DND-41 (cell line): Measurements from ENCODE around the gene LBHD2.

Source experiments
- ATAC-seq: fragments of 200-7000 bp; cut with Tn5 transposase; 3 replicates; pipeline ENCODE4 v1.9.1; 2021; ENCODE audit warnings: low read depth; ENCODE audit not compliant: insufficient read depth
- DNase-seq: peaks from one replicate; pipeline ENCODE4 v3.0.0-alpha.2; 2020
- H2AFZ ChIP-seq: 2 replicates; pipeline ENCODE4 v1.6.0; 2012; ENCODE audit warnings: low read depth, low read length
- H3K27ac ChIP-seq: 2 replicates; pipeline ENCODE4 v1.5.1; 2012; ENCODE audit warnings: low read length, inconsistent platforms
- H3K27me3 ChIP-seq: fragments of 200-600 bp; sonication (generic); 2 replicates; pipeline ENCODE4 v1.6.0; 2012; ENCODE audit warnings: low read length, mild to moderate bottlenecking, inconsistent platforms; ENCODE audit not compliant: insufficient read depth, poor library complexity
- H3K36me3 ChIP-seq: 2 replicates; pipeline ENCODE4 v1.5.1; 2012; ENCODE audit warnings: low read length, inconsistent platforms; ENCODE audit not compliant: insufficient read depth
- H3K4me1 ChIP-seq: 2 replicates; pipeline ENCODE4 v1.5.1; 2012; ENCODE audit warnings: mild to moderate bottlenecking, low read length; ENCODE audit not compliant: insufficient read depth
- H3K4me2 ChIP-seq: 2 replicates; pipeline ENCODE4 v1.6.0; 2012; ENCODE audit warnings: mild to moderate bottlenecking, moderate library complexity, low read length, inconsistent platforms; ENCODE audit not compliant: insufficient read depth
- H3K4me3 ChIP-seq, 2 experiments: fragments of 200-600 bp in 1 of 2; shearing (Covaris generic) in 1 of 2; 2 replicates each; pipeline ENCODE4 v1.5.1; 2012 to 2016; ENCODE audit warnings: inconsistent platforms in 2 of 2, low read length in 2 of 2, mild to moderate bottlenecking in 2 of 2, low read depth in 1 of 2, moderate library complexity in 1 of 2
- H3K79me2 ChIP-seq: 2 replicates; pipeline ENCODE4 v1.6.0; 2012; ENCODE audit warnings: low read length, inconsistent platforms; ENCODE audit not compliant: insufficient read depth
- H3K9ac ChIP-seq: 2 replicates; pipeline ENCODE4 v1.6.0; 2012; ENCODE audit warnings: low read depth, mild to moderate bottlenecking, inconsistent platforms, low read length, moderate library complexity
- H3K9me3 ChIP-seq: 2 replicates; pipeline ENCODE4 v1.5.1; 2012; ENCODE audit warnings: low read length, moderate library complexity, mild to moderate bottlenecking, inconsistent platforms; ENCODE audit not compliant: insufficient read depth, severe bottlenecking
- H4K20me1 ChIP-seq: 2 replicates; pipeline ENCODE4 v1.6.0; 2012; ENCODE audit warnings: low read length; ENCODE audit not compliant: insufficient read depth
- EZH2 ChIP-seq: IDR thresholded peaks from 3 replicates; pipeline ENCODE4 v1.6.1; 2012; ENCODE audit warnings: borderline replicate concordance, low read depth, mild to moderate bottlenecking, moderate library complexity, low read length, inconsistent platforms; ENCODE audit not compliant: severe bottlenecking
- TF ChIP-seq, protein P1 (sequence below): IDR thresholded peaks from 2 replicates; pipeline ENCODE4 v1.5.1; 2012; ENCODE audit warnings: borderline replicate concordance, low read length, moderate library complexity, mild to moderate bottlenecking; ENCODE audit not compliant: poor library complexity, severe bottlenecking; ENCODE audit errors: extremely low read depth

LBHD2 gene

DNA sequence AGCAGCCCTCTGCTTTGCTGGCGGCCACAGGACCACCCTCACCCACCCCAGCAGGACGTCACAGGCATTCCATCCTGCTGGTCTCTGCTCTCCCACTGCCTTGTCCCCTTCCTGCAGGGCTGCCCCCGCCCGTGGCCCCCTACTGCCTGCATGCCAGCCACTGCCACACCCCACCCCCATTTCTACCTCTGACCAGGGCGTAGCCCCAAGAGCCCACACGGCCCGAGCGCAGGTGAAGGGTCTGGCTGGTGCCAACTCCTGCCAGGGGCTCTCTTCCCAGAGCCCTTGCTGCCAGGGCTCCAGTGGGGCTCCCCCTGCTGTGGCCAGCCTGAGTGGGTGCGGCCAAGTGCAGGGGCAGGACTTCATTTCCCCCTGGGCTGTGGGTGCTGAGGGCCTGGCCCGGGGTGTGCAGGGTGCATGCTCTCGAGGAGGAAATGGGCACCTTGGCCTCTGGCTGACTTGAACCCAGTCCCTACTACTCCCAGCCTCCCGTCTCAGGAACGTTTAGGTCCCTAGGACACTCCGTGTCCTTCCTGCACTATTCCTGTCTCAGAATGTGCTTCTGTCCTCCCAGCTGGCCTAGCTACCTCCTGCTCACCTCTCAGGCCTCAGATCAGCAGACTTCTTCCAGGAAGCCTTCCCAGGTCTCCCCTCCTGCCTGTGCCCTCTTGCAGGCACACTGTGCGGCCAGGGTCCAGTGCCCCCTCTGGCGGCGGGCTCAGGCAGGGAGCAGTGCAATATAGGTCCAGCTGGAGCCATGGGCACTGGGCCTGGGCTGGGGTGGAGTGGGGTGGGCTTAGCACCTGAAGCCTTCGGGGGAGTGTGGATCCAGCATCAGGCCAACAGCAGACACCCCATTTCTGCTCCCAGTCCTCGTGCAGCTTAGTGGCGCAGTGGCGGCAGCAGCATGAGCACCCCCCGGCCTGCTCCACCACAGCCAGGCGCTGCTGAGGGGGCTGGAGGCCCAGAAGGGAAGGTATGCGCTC lies 1.4 kb downstream of the LBHD2 start:
- H3K9ac ChIP-seq, result no peak overlapping the region
- no peak for TF ChIP-seq EZH2
- TF ChIP-seq, protein P1, sequence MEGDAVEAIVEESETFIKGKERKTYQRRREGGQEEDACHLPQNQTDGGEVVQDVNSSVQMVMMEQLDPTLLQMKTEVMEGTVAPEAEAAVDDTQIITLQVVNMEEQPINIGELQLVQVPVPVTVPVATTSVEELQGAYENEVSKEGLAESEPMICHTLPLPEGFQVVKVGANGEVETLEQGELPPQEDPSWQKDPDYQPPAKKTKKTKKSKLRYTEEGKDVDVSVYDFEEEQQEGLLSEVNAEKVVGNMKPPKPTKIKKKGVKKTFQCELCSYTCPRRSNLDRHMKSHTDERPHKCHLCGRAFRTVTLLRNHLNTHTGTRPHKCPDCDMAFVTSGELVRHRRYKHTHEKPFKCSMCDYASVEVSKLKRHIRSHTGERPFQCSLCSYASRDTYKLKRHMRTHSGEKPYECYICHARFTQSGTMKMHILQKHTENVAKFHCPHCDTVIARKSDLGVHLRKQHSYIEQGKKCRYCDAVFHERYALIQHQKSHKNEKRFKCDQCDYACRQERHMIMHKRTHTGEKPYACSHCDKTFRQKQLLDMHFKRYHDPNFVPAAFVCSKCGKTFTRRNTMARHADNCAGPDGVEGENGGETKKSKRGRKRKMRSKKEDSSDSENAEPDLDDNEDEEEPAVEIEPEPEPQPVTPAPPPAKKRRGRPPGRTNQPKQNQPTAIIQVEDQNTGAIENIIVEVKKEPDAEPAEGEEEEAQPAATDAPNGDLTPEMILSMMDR, result no peak
- H3K4me3 ChIP-seq, result no peak overlapping the region
- no peaks in the 10 kb centered on the region for H3K27me3 ChIP-seq
- peaks cover 8% of the 10 kb centered on the region for H4K20me1 ChIP-seq
- no peak overlapping the region for H3K4me2 ChIP-seq
- no peaks in the 10 kb centered on the region for H3K9me3 ChIP-seq
- no peak overlapping the region for H3K27ac ChIP-seq
- H2AFZ ChIP-seq, result no peak overlapping the region
- DNase-seq (no peak), ATAC-seq (no peak)
- H3K4me1 ChIP-seq, result 0 out of 2 replicates have a peak, but pooled peaks cover 2% of the 10 kb centered on the region
- H3K79me2 ChIP-seq, result no peaks in the 10 kb centered on the region
- H3K36me3 ChIP-seq, result no peaks in the 10 kb centered on the region

DNA sequence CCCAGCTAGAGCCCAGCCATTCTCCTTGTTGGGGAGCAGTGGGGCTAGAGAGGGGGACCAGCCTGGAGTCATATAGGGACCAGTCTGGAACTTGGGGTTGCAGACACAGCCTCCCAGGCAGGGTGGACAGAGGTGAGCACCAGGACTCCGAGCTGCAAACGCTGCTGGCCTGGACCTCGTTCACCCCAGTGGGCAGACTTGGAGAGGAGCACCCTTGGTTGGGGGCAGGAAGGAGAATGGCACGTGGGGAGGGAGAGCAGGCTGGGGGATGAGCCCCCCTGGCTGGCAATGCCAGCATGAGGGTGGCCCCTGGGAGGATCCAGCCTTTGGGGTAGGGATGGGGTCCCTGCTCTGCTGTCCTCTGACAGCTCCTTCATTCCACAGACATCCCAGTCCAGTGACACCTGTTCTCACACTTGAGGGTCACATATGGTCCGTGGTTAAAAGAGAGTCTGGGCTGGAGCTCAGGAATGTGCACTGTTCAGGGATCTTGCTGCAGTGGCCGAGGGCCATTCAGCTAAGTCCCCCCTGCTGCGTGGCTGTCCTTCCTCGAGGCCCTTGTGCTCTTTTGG lies 2.8 kb downstream of the LBHD2 start:
- peaks cover 16% of the 10 kb centered on the region for H3K4me1 ChIP-seq
- H3K79me2 ChIP-seq, result no peaks in the 10 kb centered on the region
- H3K4me3 ChIP-seq, result no peak overlapping the region
- peaks cover 13% of the 10 kb centered on the region for H3K27me3 ChIP-seq
- no peak overlapping the region for H2AFZ ChIP-seq
- no peak overlapping the region for H3K9ac ChIP-seq
- TF ChIP-seq, protein P1, result no peak
- TF ChIP-seq EZH2, result no peak
- DNase-seq (no peak), ATAC-seq (no peak)
- H3K9me3 ChIP-seq, result no peaks in the 10 kb centered on the region
- H3K36me3 ChIP-seq, result no peaks in the 10 kb centered on the region
- no peak overlapping the region for H3K27ac ChIP-seq
- H3K4me2 ChIP-seq, result no peak overlapping the region
- H4K20me1 ChIP-seq, result peaks cover 10% of the 10 kb centered on the region

DNA sequence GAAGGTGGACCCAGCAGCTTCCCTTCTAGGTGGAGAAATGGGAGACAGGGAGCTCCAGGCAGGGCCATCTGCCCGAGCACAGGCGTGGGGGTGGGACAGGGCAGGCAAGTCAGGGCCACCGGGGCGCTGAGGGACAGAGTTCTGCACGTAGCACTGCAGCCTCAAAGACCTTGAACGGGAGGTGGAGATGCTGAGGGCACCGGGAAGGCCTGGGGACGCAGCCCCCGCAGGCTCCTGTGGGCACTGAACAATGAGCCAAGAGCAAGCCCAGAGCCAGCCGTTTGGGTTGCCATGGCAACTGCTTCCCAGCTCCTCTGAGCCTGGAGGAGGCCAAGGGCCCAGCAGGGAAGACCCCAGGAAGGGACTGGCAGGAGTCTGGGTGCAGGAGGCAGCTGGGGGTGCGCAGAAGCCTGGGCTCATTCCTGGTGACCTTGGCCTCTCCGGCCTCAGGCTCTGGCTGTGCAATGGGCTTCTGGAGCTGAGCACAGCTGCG lies 3.4 kb downstream of the LBHD2 start:
- H3K4me1 ChIP-seq, result peaks cover 16% of the 10 kb centered on the region

More for the DNA sequence above, 3.4 kb downstream of the LBHD2 start:
- no peak overlapping the region for H3K9ac ChIP-seq
- no peak overlapping the region for H3K4me2 ChIP-seq
- no peak overlapping the region for H2AFZ ChIP-seq
- H3K79me2 ChIP-seq, result no peaks in the 10 kb centered on the region
- peaks cover 13% of the 10 kb centered on the region for H3K27me3 ChIP-seq
- no peak for TF ChIP-seq EZH2
- TF ChIP-seq, protein P1, result no peak
- H3K4me3 ChIP-seq, result no peak overlapping the region
- H3K36me3 ChIP-seq, result no peaks in the 10 kb centered on the region
- DNase-seq (no peak), ATAC-seq (no peak)
- no peak overlapping the region for H3K27ac ChIP-seq
- peaks cover 10% of the 10 kb centered on the region for H4K20me1 ChIP-seq
- H3K9me3 ChIP-seq, result no peaks in the 10 kb centered on the region
